H1 (cell line): Measurements from ENCODE around the gene C5. TPM values are rescaled to one million over a fixed set of nuclear protein-coding genes. Genes with fewer than 3 reads are reported as not detected.

Experiments used
- CTCF ChIA-PET: fragments of 300-600 bp; sonication (Branson Sonifier 250); formaldehyde crosslinking; loops from one replicate; lab custom pipeline; 2021; ENCODE audit not compliant: partially characterized antibody; lab: Charles Lee
- POLR2A ChIA-PET: fragments of 300-600 bp; sonication (Branson Sonifier 250); formaldehyde crosslinking; loops from one replicate; lab custom pipeline; 2021; ENCODE audit warnings: inconsistent platforms; ENCODE audit not compliant: partially characterized antibody; lab: Charles Lee
- DNase-seq, 2 experiments: peaks; one replicate each; pipeline versions ENCODE4 v3.0.0 to v3.0.0-alpha.2; 2010 to 2022; ENCODE audit warnings: low spot score in 2 of 2, low read depth in 1 of 2, mixed read lengths in 1 of 2
- FAIRE-seq: peaks from 2 replicates; lab custom pipeline; 2011; peaks lifted over from hg19 to GRCh38; lab: Jason Lieb, UNC
- H2AFZ ChIP-seq: 2 replicates; pipeline ENCODE4 v1.8.1; 2012; ENCODE audit warnings: low read length, inconsistent platforms
- H2AK5ac ChIP-seq: 2 replicates; pipeline ENCODE4 v1.6.1; 2013; ENCODE audit warnings: low read depth, low read length
- H2BK120ac ChIP-seq: replicated peaks from 2 replicates; pipeline ENCODE3; 2013; ENCODE audit warnings: low read depth, low read length, inconsistent platforms
- H2BK12ac ChIP-seq: 2 replicates; pipeline ENCODE4 v1.6.1; 2013; ENCODE audit warnings: low read depth, low read length
- H2BK15ac ChIP-seq: 2 replicates; pipeline ENCODE4 v1.6.1; 2013; ENCODE audit warnings: low read length
- H2BK20ac ChIP-seq: 2 replicates; pipeline ENCODE4 v1.6.1; 2013; ENCODE audit warnings: low read length
- H2BK5ac ChIP-seq: 2 replicates; pipeline ENCODE4 v1.6.1; 2013; ENCODE audit warnings: low read depth, low read length
- H3K14ac ChIP-seq: 2 replicates; pipeline ENCODE4 v1.6.1; 2013; ENCODE audit warnings: inconsistent platforms; ENCODE audit not compliant: insufficient read length
- H3K18ac ChIP-seq: 2 replicates; pipeline ENCODE4 v1.6.1; 2013; ENCODE audit warnings: low read length; ENCODE audit errors: extremely low read depth
- H3K23ac ChIP-seq: 2 replicates; pipeline ENCODE4 v1.6.1; 2013; ENCODE audit warnings: inconsistent platforms; ENCODE audit not compliant: insufficient read length
- H3K23me2 ChIP-seq: 2 replicates; pipeline ENCODE4 v1.6.1; 2013; ENCODE audit warnings: low read depth, low read length
- H3K27ac ChIP-seq: 2 replicates; pipeline ENCODE4 v1.6.1; 2011; ENCODE audit warnings: low read depth, low read length, inconsistent platforms
- H3K27me3 ChIP-seq, 4 experiments: replicated peaks in 1 of 4; 1 replicate in 1 of 4; 2 replicates in 3 of 4; pipeline versions ENCODE4 v1.6.1 to v1.8.1; 2011 to 2013; ENCODE audit warnings: low read length in 3 of 4, mild to moderate bottlenecking in 3 of 4, inconsistent platforms in 2 of 4, mixed read lengths in 2 of 4, moderate library complexity in 1 of 4; ENCODE audit not compliant: control insufficient read depth in 3 of 4, insufficient read depth in 3 of 4; ENCODE audit errors: extremely low read depth in 1 of 4
- H3K36me3 ChIP-seq, 4 experiments: 2 replicates each; pipeline versions ENCODE4 v1.6.1 to v1.8.1; 2011 to 2013; ENCODE audit warnings: mild to moderate bottlenecking in 4 of 4, low read length in 3 of 4, moderate library complexity in 2 of 4, control low read depth in 1 of 4, inconsistent platforms in 1 of 4; ENCODE audit not compliant: insufficient read depth in 4 of 4, control insufficient read depth in 2 of 4
- H3K4ac ChIP-seq: replicated peaks from 2 replicates; pipeline ENCODE3; 2013; ENCODE audit warnings: low read length, low read depth, mixed read lengths, inconsistent platforms; ENCODE audit not compliant: insufficient read length
- H3K4me1 ChIP-seq, 4 experiments: replicated peaks in 1 of 4; 1 replicate in 1 of 4; 2 replicates in 3 of 4; pipeline versions ENCODE4 v1.6.1 to v1.8.1; 2011 to 2013; ENCODE audit warnings: low read length in 3 of 4, inconsistent platforms in 2 of 4, mixed read lengths in 1 of 4; ENCODE audit not compliant: insufficient read depth in 4 of 4, control insufficient read depth in 3 of 4
- H3K4me2 ChIP-seq, 2 experiments: 2 replicates each; pipeline versions ENCODE4 v1.6.1 to v1.8.1; 2011 to 2013; ENCODE audit warnings: low read depth in 2 of 2, low read length in 2 of 2, control low read depth in 1 of 2, inconsistent platforms in 1 of 2, mild to moderate bottlenecking in 1 of 2; ENCODE audit not compliant: insufficient read depth in 1 of 2
- H3K4me3 ChIP-seq, 4 experiments: fragments of 200-600, 300-600 bp in 1 of 4; sonication (generic), shearing (Covaris generic), sonication (Bioruptor Twin) in 1 of 4; 2 replicates each; pipeline versions ENCODE4 v1.5.1 to v1.8.1; 2011 to 2016; ENCODE audit warnings: low read length in 4 of 4, low read depth in 3 of 4, control low read depth in 2 of 4, inconsistent platforms in 2 of 4, mild to moderate bottlenecking in 2 of 4, mixed read lengths in 1 of 4, moderate library complexity in 1 of 4; ENCODE audit not compliant: insufficient read depth in 2 of 4; ENCODE audit errors: extremely low read depth in 1 of 4
- H3K56ac ChIP-seq: replicated peaks from 2 replicates; pipeline ENCODE3; 2013; ENCODE audit warnings: low read depth, mild to moderate bottlenecking, mixed read lengths, low read length, inconsistent platforms; ENCODE audit not compliant: insufficient read length
- H3K79me1 ChIP-seq: 2 replicates; pipeline ENCODE4 v1.6.1; 2013; ENCODE audit warnings: low read depth, low read length, control low read depth
- H3K79me2 ChIP-seq, 2 experiments: 2 replicates each; pipeline versions ENCODE4 v1.6.1 to v1.8.1; 2012 to 2013; ENCODE audit warnings: low read length in 2 of 2, mild to moderate bottlenecking in 2 of 2, inconsistent platforms in 1 of 2; ENCODE audit not compliant: insufficient read depth in 2 of 2, control insufficient read depth in 1 of 2
- H3K9ac ChIP-seq, 4 experiments: replicated peaks in 1 of 4; 1 replicate in 1 of 4; 2 replicates in 3 of 4; pipeline versions ENCODE4 v1.6.1 to v1.8.1; 2011 to 2013; ENCODE audit warnings: low read depth in 3 of 4, low read length in 3 of 4, control low read depth in 2 of 4, mild to moderate bottlenecking in 2 of 4, moderate library complexity in 2 of 4, inconsistent platforms in 1 of 4; ENCODE audit errors: extremely low read depth in 1 of 4
- H3K9me3 ChIP-seq, 2 experiments: 2 replicates each; pipeline versions ENCODE4 v1.6.1 to v1.8.1; 2012 to 2013; ENCODE audit warnings: mild to moderate bottlenecking in 2 of 2, moderate library complexity in 2 of 2, control low read depth in 1 of 2, inconsistent platforms in 1 of 2, low read depth in 1 of 2, low read length in 1 of 2, mixed read lengths in 1 of 2; ENCODE audit not compliant: insufficient read depth in 2 of 2
- H4K20me1 ChIP-seq, 2 experiments: replicated peaks in 1 of 2; 2 replicates each; pipeline versions ENCODE3 to v1.8.1; 2011 to 2013; ENCODE audit warnings: inconsistent platforms in 2 of 2, low read length in 2 of 2, mild to moderate bottlenecking in 1 of 2; ENCODE audit not compliant: insufficient read depth in 2 of 2, control insufficient read depth in 1 of 2
- H4K5ac ChIP-seq: 2 replicates; pipeline ENCODE4 v1.6.1; 2013; ENCODE audit warnings: low read length, low read depth, mixed read lengths, inconsistent platforms; ENCODE audit not compliant: insufficient read length
- H4K8ac ChIP-seq: 2 replicates; pipeline ENCODE4 v1.8.0; 2013; ENCODE audit warnings: mild to moderate bottlenecking, moderate library complexity, low read length, inconsistent platforms; ENCODE audit not compliant: insufficient read depth; ENCODE audit errors: extremely low read depth
- H4K91ac ChIP-seq: replicated peaks from 2 replicates; pipeline ENCODE3; 2013; ENCODE audit warnings: low read length, mixed read lengths, inconsistent platforms; ENCODE audit not compliant: insufficient read length
- CTCF ChIP-seq, 3 experiments: IDR thresholded peaks; 1 replicate in 2 of 3; 2 replicates in 1 of 3; pipeline versions ENCODE4 v1.5.1 to v1.6.1; 2011; ENCODE audit warnings: low read length in 3 of 3, mild to moderate bottlenecking in 3 of 3, inconsistent platforms in 2 of 3, low read depth in 1 of 3, moderate library complexity in 1 of 3; ENCODE audit not compliant: insufficient read depth in 1 of 3; ENCODE audit errors: control extremely low read depth in 1 of 3
- E2F6 ChIP-seq: IDR thresholded peaks from 2 replicates; pipeline ENCODE4 v1.6.1; 2012; ENCODE audit warnings: inconsistent platforms
- GTF2F1 ChIP-seq: IDR thresholded peaks from 2 replicates; pipeline ENCODE4 v1.6.1; 2012; ENCODE audit warnings: low read depth, low read length, improper control_type of control experiment, borderline replicate concordance
- MAX ChIP-seq: IDR thresholded peaks from 2 replicates; pipeline ENCODE4 v1.6.1; 2012; ENCODE audit warnings: inconsistent platforms
- POLR2AphosphoS5 ChIP-seq: IDR thresholded peaks from 2 replicates; pipeline ENCODE4 v1.6.1; 2011; ENCODE audit warnings: low read depth, low read length
- RBBP5 ChIP-seq: IDR thresholded peaks from 2 replicates; pipeline ENCODE4 v1.7.1; 2012; ENCODE audit warnings: low read depth, mild to moderate bottlenecking, inconsistent platforms, low read length, moderate library complexity, borderline replicate concordance
- SP4 ChIP-seq: IDR thresholded peaks from 2 replicates; pipeline ENCODE4 v1.6.1; 2012; ENCODE audit warnings: low read length, inconsistent platforms
- USF2 ChIP-seq: IDR thresholded peaks from 2 replicates; pipeline ENCODE4 v1.6.1; 2011; ENCODE audit warnings: low read length, improper control_type of control experiment
- ZNF274 ChIP-seq: IDR thresholded peaks from 2 replicates; pipeline ENCODE4 v1.7.0; 2012; ENCODE audit warnings: low read length, borderline replicate concordance; ENCODE audit errors: extremely low read depth
- WGBS, 2 experiments: shearing (Covaris generic) in 1 of 2; methylation state at CpG; one replicate each; pipeline versions ENCODE4 v1.1.6 to v1.1.7; 2013 to 2015; ENCODE audit warnings: low lambda C conversion rate in 2 of 2, mixed read lengths in 2 of 2, inconsistent platforms in 1 of 2, low coverage in 1 of 2, missing lambda C conversion rate in 1 of 2; ENCODE audit not compliant: insufficient replicate concordance in 2 of 2, insufficient coverage in 1 of 2, insufficient read length in 1 of 2; ENCODE audit errors: extremely low coverage in 1 of 2, missing lambda C conversion rate in 1 of 2; 5-methylcytosine and 5-hydroxymethylcytosine counted together
- polyA plus RNA-seq, 7 experiments: library from polyadenylated mRNA; depleted of rRNA in 3 of 7; stranded (reverse) in 5 of 7; unstranded in 2 of 7; fragments of >200 nt in 5 of 7; fragments of 200-250 nt in 2 of 7; gene quantifications; 1 replicate in 5 of 7; 2 replicates in 1 of 7; 4 replicates in 1 of 7; pipeline versions ENCODE4 v1.2.1 to v1.2.3, GENCODE V29; 2011 to 2013; ENCODE audit warnings: missing spikeins in 2 of 7, mixed read lengths in 2 of 7
- total RNA-seq: library from RNA; stranded (reverse); fragmentation: NEBNext Ultra II Directional; extraction: Animal tissue kit (Norgen Biotek cat#: 25700); gene quantifications from 2 replicates; pipeline ENCODE4 v1.2.1, GENCODE V29; 2021

Gene C5
- total and polyA plus RNA-seq, 2 of the 8 experiments (the other 6 are each of a cell fraction or from before 2014, with no cell fraction given): 0.24 to 0.35 TPM

- H3K56ac ChIP-seq: no peak overlapping the region
- no peak overlapping the region for H4K5ac ChIP-seq
- H2BK20ac ChIP-seq: no peak overlapping the region
- WGBS, 2 experiments: 77% methylated on average over 3 of the region's 3 CpGs; no CpG with 5 or more reads in 1 of the 2 experiments
- H3K23me2 ChIP-seq: no peaks in the 10 kb centered on the region
- H3K4me1 ChIP-seq: no peaks in the 10 kb centered on the region
- H2BK12ac ChIP-seq: no peak overlapping the region
- POLR2A ChIA-PET: interaction anchor here (0.6 to 1.4 kb wide), 3 partner anchors 11 to 51 kb away, joined by 3 to 4 read pairs (median 4); no protein-coding TSS in a partner anchor
- H3K18ac ChIP-seq: no peak overlapping the region
- no peak for FAIRE-seq
- no peak overlapping the region for H4K8ac ChIP-seq
- no peak overlapping the region for H2BK15ac ChIP-seq
- no peaks in the 10 kb centered on the region for H3K79me1 ChIP-seq
- H3K9me3 ChIP-seq: no peaks in the 10 kb centered on the region
- H2BK5ac ChIP-seq: no peak overlapping the region
- no peak overlapping the region for H3K4me2 ChIP-seq
- no peak overlapping the region for H3K4me3 ChIP-seq
- no peak overlapping the region for H4K91ac ChIP-seq
- H2AK5ac ChIP-seq: no peak overlapping the region
- no peak overlapping the region for H3K14ac ChIP-seq
- H3K9ac ChIP-seq: no peak overlapping the region
- H3K79me2 ChIP-seq: no peaks in the 10 kb centered on the region
- no peak overlapping the region for H2BK120ac ChIP-seq
- DNase-seq: no peak
- peak overlapping the region; percentile 43; the same call in 1 of the 2 replicates for H2AFZ ChIP-seq
- H3K27me3 ChIP-seq: no peaks in the 10 kb centered on the region
- no peak overlapping the region for H3K23ac ChIP-seq
- no peak overlapping the region for H3K27ac ChIP-seq
- no peak overlapping the region for H3K4ac ChIP-seq
- no peaks in the 10 kb centered on the region for H3K36me3 ChIP-seq
- no peaks in the 10 kb centered on the region for H4K20me1 ChIP-seq
- CTCF ChIA-PET: interaction anchor here (0.6 to 3.1 kb wide), 44 partner anchors 8 to 1896 kb away, joined by 3 to 21 read pairs (median 4); no protein-coding TSS in a partner anchor
- peak; percentile 66 for TF ChIP-seq MAX
- TF ChIP-seq ZNF274: no peak
- no peak for TF ChIP-seq GTF2F1
- peak; percentile 13 to 28 (median 16); a peak in 2 of 4 replicates for TF ChIP-seq CTCF (IDR thresholded peaks at IDR 0.05; ENCODE audit: control extremely low read depth in 1 of 3, insufficient read depth in 1 of 3, low read depth in 1 of 3, low read length in 3 of 3)
- no peak for TF ChIP-seq RBBP5
- no peak for TF ChIP-seq USF2
- TF ChIP-seq POLR2AphosphoS5: no peak
- no peak for TF ChIP-seq E2F6
- no peak for TF ChIP-seq SP4
These were observed 69.1 kb downstream of the C5 start for GRCh38 chr9:120980951-120981350.
